GM20000 (cell line): Measurements from ENCODE around the gene CACNA1S.
A peak's percentile ranks its signal among the peaks of the same experiment; 100 is the strongest.

Experiments
- DNase-seq: peaks from one replicate; pipeline ENCODE4 v3.0.0; 2012; ENCODE audit warnings: low spot score
- TF ChIP-seq, protein P1 (sequence below): IDR thresholded peaks from 2 replicates; pipeline ENCODE4 v1.5.1; 2012; ENCODE audit warnings: mild to moderate bottlenecking, control low read depth; ENCODE audit errors: extremely low read depth, missing control alignments

Gene CACNA1S

DNA sequence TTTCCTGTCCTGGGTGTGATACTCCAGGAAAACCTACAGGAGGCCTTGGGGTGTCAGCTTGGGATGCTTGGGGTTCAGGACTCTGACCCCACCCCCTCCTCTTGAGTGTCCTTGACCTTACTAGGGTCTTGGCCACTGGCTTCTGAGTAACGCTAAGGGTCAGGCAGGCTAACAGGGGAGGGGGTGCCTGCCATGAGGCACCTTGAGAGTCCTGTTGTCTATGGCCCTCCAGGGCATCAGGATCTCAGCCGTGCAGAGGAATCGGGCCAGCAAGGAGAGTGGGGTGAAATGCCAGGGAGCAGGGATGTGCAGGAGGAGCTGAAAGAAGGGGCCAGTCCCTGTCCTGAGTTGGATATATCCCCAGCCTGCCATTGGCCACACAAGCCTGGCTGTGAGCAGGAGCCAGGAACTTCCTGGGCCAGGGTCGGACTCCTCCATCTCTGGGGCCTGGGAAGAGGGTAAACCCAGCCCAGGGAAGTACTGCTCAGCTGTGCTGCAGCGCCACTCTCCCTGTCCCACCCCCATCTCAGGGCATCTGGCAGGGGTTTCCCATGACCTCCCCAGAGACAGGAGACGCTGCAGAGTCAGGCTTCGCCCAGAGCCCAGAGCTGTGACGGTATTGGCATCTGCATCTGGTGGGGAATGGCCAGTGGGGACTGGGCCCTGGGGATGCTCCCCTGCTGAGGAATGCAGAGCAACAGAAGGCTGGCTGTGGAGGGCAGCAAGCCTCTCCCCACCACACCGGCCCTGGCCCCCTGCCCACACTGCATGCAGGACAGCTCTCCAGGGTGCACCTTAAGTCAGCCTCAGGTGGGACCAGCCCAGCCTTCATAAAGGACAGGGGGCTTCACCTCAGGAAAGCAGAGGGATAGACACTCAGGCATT, 95.0 kb downstream of the CACNA1S start:
- TF ChIP-seq, protein P1, sequence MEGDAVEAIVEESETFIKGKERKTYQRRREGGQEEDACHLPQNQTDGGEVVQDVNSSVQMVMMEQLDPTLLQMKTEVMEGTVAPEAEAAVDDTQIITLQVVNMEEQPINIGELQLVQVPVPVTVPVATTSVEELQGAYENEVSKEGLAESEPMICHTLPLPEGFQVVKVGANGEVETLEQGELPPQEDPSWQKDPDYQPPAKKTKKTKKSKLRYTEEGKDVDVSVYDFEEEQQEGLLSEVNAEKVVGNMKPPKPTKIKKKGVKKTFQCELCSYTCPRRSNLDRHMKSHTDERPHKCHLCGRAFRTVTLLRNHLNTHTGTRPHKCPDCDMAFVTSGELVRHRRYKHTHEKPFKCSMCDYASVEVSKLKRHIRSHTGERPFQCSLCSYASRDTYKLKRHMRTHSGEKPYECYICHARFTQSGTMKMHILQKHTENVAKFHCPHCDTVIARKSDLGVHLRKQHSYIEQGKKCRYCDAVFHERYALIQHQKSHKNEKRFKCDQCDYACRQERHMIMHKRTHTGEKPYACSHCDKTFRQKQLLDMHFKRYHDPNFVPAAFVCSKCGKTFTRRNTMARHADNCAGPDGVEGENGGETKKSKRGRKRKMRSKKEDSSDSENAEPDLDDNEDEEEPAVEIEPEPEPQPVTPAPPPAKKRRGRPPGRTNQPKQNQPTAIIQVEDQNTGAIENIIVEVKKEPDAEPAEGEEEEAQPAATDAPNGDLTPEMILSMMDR, result no peak
- peak; percentile 62 for DNase-seq

GRCh38 chr1:201016211-201016651, 96.0 kb downstream of the CACNA1S start:
- DNase-seq, result no peak
- TF ChIP-seq, protein P1, result no peak

GRCh38 chr1:201015551-201016091, 96.6 kb downstream of the CACNA1S start:
- no peak for DNase-seq
- TF ChIP-seq, protein P1, result no peak

DNA sequence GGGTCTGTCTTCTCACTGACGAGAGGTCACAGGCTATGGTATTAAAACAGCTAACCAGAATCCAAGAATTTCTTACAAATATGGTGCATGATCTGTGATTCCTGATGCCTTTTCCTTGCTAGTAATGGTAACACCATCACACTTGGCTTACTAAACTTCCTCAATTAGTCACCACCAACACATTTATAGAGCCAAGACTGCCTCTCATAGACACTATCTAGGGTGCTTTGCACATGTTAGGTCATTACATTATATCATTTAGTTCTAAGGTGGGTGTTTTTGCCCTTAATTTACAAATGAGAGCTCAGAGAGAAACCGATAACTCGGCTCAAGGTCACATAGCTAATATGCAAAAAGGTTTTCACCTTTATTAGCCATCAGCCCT, 97.4 kb downstream of the CACNA1S start:
- TF ChIP-seq, protein P1, result no peak
- no peak for DNase-seq

- TF ChIP-seq, protein P1, result no peak
- DNase-seq, result no peak
Measured at GRCh38 chr1:201013991-201014815, 98.0 kb downstream of the CACNA1S start.

GRCh38 chr1:201013031-201013485, 99.2 kb downstream of the CACNA1S start:
- TF ChIP-seq, protein P1, result no peak
- DNase-seq, result no peak

GRCh38 chr1:201011616-201012015, 100.6 kb downstream of the CACNA1S start:
- no peak for DNase-seq
- TF ChIP-seq, protein P1, result no peak
